Measurements from ENCODE around the gene PCYT2. TPM values are rescaled to one million over a fixed set of nuclear protein-coding genes. Genes with fewer than 3 reads are reported as not detected.

The PCYT2 gene
- total and polyA plus RNA-seq, 2 donors (not counting 3 experiments of a cell fraction or from before 2014, with no cell fraction given): 52.0 to 57.1 TPM

GRCh38 chr17:81902023-81902652 is 9.1 kb downstream of the PCYT2 start, which contains the start of gene NPB:
NPB (plus strand) TSS chr17:81902238; CDS start chr17:81902278, 40 bp downstream.
- H3K9me3 ChIP-seq (replicated peaks; ENCODE audit: control insufficient read depth, insufficient read depth, low read length): no peaks in the 10 kb centered on the region
- no peaks in the 10 kb centered on the region for H3K79me2 ChIP-seq (ENCODE audit: control insufficient read depth, insufficient read depth, low read length)
- H3K4me1 ChIP-seq (ENCODE audit: control insufficient read depth, extremely low read depth, insufficient read depth, low read length): peaks cover 3% of the 10 kb centered on the region
- dilution Hi-C loops (cut with MboI; ENCODE audit: extremely low pct_ligation_motif_present, low sequenced_read_pairs): no loop called here
- intact Hi-C loops (cut with micrococcal nuclease): no loop called here
- H3K36me3 ChIP-seq (ENCODE audit: control insufficient read depth in 2 of 2, extremely low read depth in 1 of 2, insufficient read depth in 2 of 2, low read length in 2 of 2): peaks cover 2 to 8% of the 10 kb centered on the region in 2 experiments
- H3K27me3 ChIP-seq (ENCODE audit: control insufficient read depth in 2 of 2, insufficient read depth in 2 of 2, low read length in 2 of 2): no peaks in the 10 kb centered on the region
- no peaks in the 10 kb centered on the region for H3K9me1 ChIP-seq (replicated peaks; ENCODE audit: control insufficient read depth, extremely low read depth, insufficient read depth, low read length)
- BruUV-seq (replicated peaks): no TSS peak
- no peak within 1 kb of the TSS for H3K27ac ChIP-seq (ENCODE audit: insufficient read depth, low read depth, low read length)
- H3K4me3 ChIP-seq (replicated peaks in 1 of 3; ENCODE audit: insufficient read depth in 1 of 3, low read depth in 1 of 3, low read length in 3 of 3): peak within 1 kb of the TSS in 1 of 3 experiments; percentile 12
- FAIRE-seq (no peak), DNase-seq (ENCODE audit: low read depth, low spot score) (no peak)
- H3K9ac ChIP-seq (replicated peaks; ENCODE audit: extremely low read depth, insufficient read depth, low read length): no peak within 1 kb of the TSS
- H4K20me1 ChIP-seq (replicated peaks; ENCODE audit: control insufficient read depth, extremely low read depth, insufficient read depth, low read length): no peaks in the 10 kb centered on the region
- TF ChIP-seq GATA2 (IDR thresholded peaks at IDR 0.05; ENCODE audit: insufficient read depth, insufficient read length, low read depth, low read length): no peak
- TF ChIP-seq EZH2 (IDR thresholded peaks at IDR 0.05; ENCODE audit: borderline replicate concordance, low read depth, low read length, severe bottlenecking): peak; percentile 69
- H3K4me2 ChIP-seq (ENCODE audit: insufficient read depth, low read length): peak within 1 kb of the TSS; percentile 43
- POLR2A ChIA-PET: no interaction called here
- CTCF ChIA-PET: interaction anchor here (0.7 kb wide), 2 partner anchors 10 to 128 kb away, joined by 3 read pairs; no protein-coding TSS in a partner anchor
- no peak within 1 kb of the TSS for H2AFZ ChIP-seq (ENCODE audit: low read depth, low read length)

GRCh38 chr17:81901167-81902022 is 9.8 kb downstream of the PCYT2 start:
- no peaks in the 10 kb centered on the region for H3K9me1 ChIP-seq (replicated peaks; ENCODE audit: control insufficient read depth, extremely low read depth, insufficient read depth, low read length)
- FAIRE-seq (no peak), DNase-seq (ENCODE audit: low read depth, low spot score) (no peak)
- CTCF ChIA-PET: interaction anchor here (0.7 kb wide), 1 partner anchor 9 kb away, joined by 3 read pairs; no protein-coding TSS in a partner anchor
- H4K20me1 ChIP-seq (replicated peaks; ENCODE audit: control insufficient read depth, extremely low read depth, insufficient read depth, low read length): no peaks in the 10 kb centered on the region
- intact Hi-C loops (cut with micrococcal nuclease): no loop called here
- no peaks in the 10 kb centered on the region for H3K9me3 ChIP-seq (replicated peaks; ENCODE audit: control insufficient read depth, insufficient read depth, low read length)
- H3K4me3 ChIP-seq (replicated peaks in 1 of 3; ENCODE audit: insufficient read depth in 1 of 3, low read depth in 1 of 3, low read length in 3 of 3): peak overlapping the region in 1 of 3 experiments; percentile 3
- H3K4me2 ChIP-seq (ENCODE audit: insufficient read depth, low read length): peak overlapping the region; percentile 19
- H3K27ac ChIP-seq (ENCODE audit: insufficient read depth, low read depth, low read length): no peak overlapping the region
- no peaks in the 10 kb centered on the region for H3K79me2 ChIP-seq (ENCODE audit: control insufficient read depth, insufficient read depth, low read length)
- POLR2A ChIA-PET: no interaction called here
- BruUV-seq (replicated peaks): TSS peak; percentile 18
- dilution Hi-C loops (cut with MboI; ENCODE audit: extremely low pct_ligation_motif_present, low sequenced_read_pairs): no loop called here
- peaks cover 3% of the 10 kb centered on the region for H3K4me1 ChIP-seq (ENCODE audit: control insufficient read depth, extremely low read depth, insufficient read depth, low read length)
- H3K9ac ChIP-seq (replicated peaks; ENCODE audit: extremely low read depth, insufficient read depth, low read length): no peak overlapping the region
- H3K36me3 ChIP-seq (ENCODE audit: control insufficient read depth in 2 of 2, extremely low read depth in 1 of 2, insufficient read depth in 2 of 2, low read length in 2 of 2): peaks cover 2 to 9% of the 10 kb centered on the region in 2 experiments
- no peak for TF ChIP-seq MYC (IDR thresholded peaks at IDR 0.05; ENCODE audit: low read depth, low read length)
- TF ChIP-seq JUN (IDR thresholded peaks at IDR 0.05; ENCODE audit: borderline replicate concordance, insufficient read depth, insufficient read length, low read depth): no peak
- TF ChIP-seq EZH2 (IDR thresholded peaks at IDR 0.05; ENCODE audit: borderline replicate concordance, low read depth, low read length, severe bottlenecking): no peak
- no peak for TF ChIP-seq POLR2AphosphoS5 (IDR thresholded peaks at IDR 0.05; ENCODE audit: insufficient read depth, low read depth, low read length)
- no peak for TF ChIP-seq FOS (IDR thresholded peaks at IDR 0.05; ENCODE audit: borderline replicate concordance, insufficient read depth, low read length)
- TF ChIP-seq, protein P1, sequence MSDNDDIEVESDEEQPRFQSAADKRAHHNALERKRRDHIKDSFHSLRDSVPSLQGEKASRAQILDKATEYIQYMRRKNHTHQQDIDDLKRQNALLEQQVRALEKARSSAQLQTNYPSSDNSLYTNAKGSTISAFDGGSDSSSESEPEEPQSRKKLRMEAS (IDR thresholded peaks at IDR 0.05; ENCODE audit: insufficient read depth, insufficient read length): no peak
- no peak for TF ChIP-seq POLR2A (IDR thresholded peaks at IDR 0.05; ENCODE audit: low read depth, low read length)
- TF ChIP-seq GATA2 (IDR thresholded peaks at IDR 0.05; ENCODE audit: insufficient read depth, insufficient read length, low read depth, low read length): no peak
- TF ChIP-seq CTCF (IDR thresholded peaks at IDR 0.05; ENCODE audit: extremely low read depth in 1 of 2, insufficient read depth in 1 of 2, low read depth in 1 of 2, low read length in 2 of 2): no peak
- no peak overlapping the region for H2AFZ ChIP-seq (ENCODE audit: low read depth, low read length)
- H3K27me3 ChIP-seq (ENCODE audit: control insufficient read depth in 2 of 2, insufficient read depth in 2 of 2, low read length in 2 of 2): no peaks in the 10 kb centered on the region

All from endothelial cell of umbilical vein (primary cell).